DOHH2 (cell line): ENCODE measurements around the gene SPRR4.

Source experiments
- H3F3A ChIP-seq: fragments of 200-600 bp; sonication (generic), shearing (Covaris generic); 2 replicates; pipeline ENCODE4 v1.6.0; 2016; ENCODE audit warnings: antibody characterized with exemption, mild to moderate bottlenecking; ENCODE audit not compliant: control insufficient read depth, insufficient read depth
- H3K27ac ChIP-seq: fragments of 200-600 bp; sonication (generic); 2 replicates; pipeline ENCODE4 v1.5.1; 2014; ENCODE audit warnings: low read depth, mild to moderate bottlenecking, low read length, moderate library complexity
- H3K27me3 ChIP-seq: fragments of 200-600 bp; sonication (generic); 2 replicates; pipeline ENCODE4 v1.6.1; 2014; ENCODE audit warnings: mild to moderate bottlenecking, low read length, mixed read lengths; ENCODE audit not compliant: control insufficient read depth
- H3K36me3 ChIP-seq: fragments of 200-600 bp; sonication (generic); 2 replicates; pipeline ENCODE4 v1.6.1; 2014; ENCODE audit warnings: mild to moderate bottlenecking, low read length, moderate library complexity, mixed read lengths; ENCODE audit not compliant: control insufficient read depth
- H3K4me1 ChIP-seq: fragments of 200-600 bp; sonication (generic); 2 replicates; pipeline ENCODE4 v1.6.1; 2014; ENCODE audit warnings: mild to moderate bottlenecking, low read length, mixed read lengths; ENCODE audit not compliant: control insufficient read depth
- H3K4me2 ChIP-seq: fragments of 200-600 bp; sonication (generic); 2 replicates; pipeline ENCODE4 v1.6.0; 2014; ENCODE audit warnings: mild to moderate bottlenecking, low read length, moderate library complexity
- H3K4me3 ChIP-seq: fragments of 200-600 bp; sonication (generic); 2 replicates; pipeline ENCODE4 v1.5.1; 2014; ENCODE audit warnings: mild to moderate bottlenecking, low read length, mixed read lengths
- H3K79me2 ChIP-seq: fragments of 200-600 bp; sonication (generic); 2 replicates; pipeline ENCODE4 v1.6.1; 2014; ENCODE audit warnings: mild to moderate bottlenecking, low read length, mixed read lengths; ENCODE audit not compliant: control insufficient read depth
- H3K9me2 ChIP-seq: fragments of 200-600 bp; sonication (generic); replicated peaks from 2 replicates; pipeline ENCODE4 v1.6.1; 2014; ENCODE audit warnings: mild to moderate bottlenecking, low read length, mixed read lengths; ENCODE audit not compliant: control insufficient read depth
- H3K9me3 ChIP-seq: fragments of 200-600 bp; sonication (generic); 2 replicates; pipeline ENCODE4 v1.6.1; 2014; ENCODE audit warnings: antibody characterized with exemption, low read length, mixed read lengths; ENCODE audit not compliant: control insufficient read depth, insufficient read depth
- H4K20me1 ChIP-seq: fragments of 200-600 bp; sonication (generic); 2 replicates; pipeline ENCODE4 v1.6.0; 2014; ENCODE audit warnings: low read depth, mild to moderate bottlenecking, antibody characterized with exemption, low read length, moderate library complexity; ENCODE audit not compliant: control insufficient read depth, insufficient read depth
- EZH2phosphoT487 ChIP-seq: fragments of 200-600 bp; sonication (generic); IDR thresholded peaks from 2 replicates; pipeline ENCODE4 v1.6.1; 2017; ENCODE audit warnings: borderline replicate concordance, mild to moderate bottlenecking, antibody characterized with exemption, low read length, moderate library complexity, mixed read lengths
- TF ChIP-seq, protein P1 (sequence below): fragments of 200-600 bp; sonication (generic); IDR thresholded peaks from one replicate; pipeline ENCODE4 v1.5.1; 2014; ENCODE audit warnings: antibody characterized with exemption, mild to moderate bottlenecking, low read depth, low read length; ENCODE audit not compliant: poor library complexity, severe bottlenecking

Gene SPRR4

DNA sequence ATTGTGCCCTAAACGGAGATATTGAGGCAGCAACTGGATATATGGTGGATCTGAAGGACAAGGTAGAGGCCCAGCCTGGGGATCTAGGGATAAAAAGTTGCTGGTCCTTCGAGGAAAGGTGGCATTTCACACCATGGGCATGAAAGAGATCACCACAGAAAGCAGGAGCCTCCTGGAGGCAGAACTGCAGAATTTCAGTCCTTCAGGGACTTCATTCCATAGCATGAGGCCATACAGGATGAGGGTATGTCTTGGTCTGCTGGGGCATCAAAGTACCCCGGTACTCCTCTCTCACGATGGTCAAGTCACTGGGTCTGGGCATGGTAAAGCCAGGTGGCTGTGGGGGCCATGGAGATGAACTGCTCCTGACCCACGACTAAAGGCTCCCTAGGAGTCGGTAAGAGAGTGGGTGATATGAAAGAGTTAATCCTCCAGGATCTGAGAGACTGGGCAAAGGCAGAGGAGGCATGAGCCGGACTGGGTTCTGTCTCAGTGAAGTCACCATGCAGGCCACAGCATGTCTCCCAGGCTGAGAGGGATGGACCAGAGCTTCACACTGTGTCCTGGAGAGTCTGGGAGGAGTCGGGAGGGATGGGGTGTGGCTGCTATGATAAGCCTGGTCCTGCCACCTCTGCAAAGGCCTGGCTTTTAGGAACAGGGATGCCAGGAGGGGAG lies 29.3 kb upstream of the SPRR4 start:
- H3K4me2 ChIP-seq, result no peak overlapping the region
- no peaks in the 10 kb centered on the region for H3K9me3 ChIP-seq
- no peaks in the 10 kb centered on the region for H3K36me3 ChIP-seq
- H3K4me1 ChIP-seq, result no peaks in the 10 kb centered on the region
- no peaks in the 10 kb centered on the region for H3F3A ChIP-seq
- no peaks in the 10 kb centered on the region for H3K79me2 ChIP-seq
- H3K9me2 ChIP-seq, result no peaks in the 10 kb centered on the region
- H3K27me3 ChIP-seq, result no peaks in the 10 kb centered on the region; the same call in 1 of the 2 replicates
- H3K27ac ChIP-seq, result no peak overlapping the region
- H4K20me1 ChIP-seq, result no peaks in the 10 kb centered on the region
- TF ChIP-seq, protein P1, sequence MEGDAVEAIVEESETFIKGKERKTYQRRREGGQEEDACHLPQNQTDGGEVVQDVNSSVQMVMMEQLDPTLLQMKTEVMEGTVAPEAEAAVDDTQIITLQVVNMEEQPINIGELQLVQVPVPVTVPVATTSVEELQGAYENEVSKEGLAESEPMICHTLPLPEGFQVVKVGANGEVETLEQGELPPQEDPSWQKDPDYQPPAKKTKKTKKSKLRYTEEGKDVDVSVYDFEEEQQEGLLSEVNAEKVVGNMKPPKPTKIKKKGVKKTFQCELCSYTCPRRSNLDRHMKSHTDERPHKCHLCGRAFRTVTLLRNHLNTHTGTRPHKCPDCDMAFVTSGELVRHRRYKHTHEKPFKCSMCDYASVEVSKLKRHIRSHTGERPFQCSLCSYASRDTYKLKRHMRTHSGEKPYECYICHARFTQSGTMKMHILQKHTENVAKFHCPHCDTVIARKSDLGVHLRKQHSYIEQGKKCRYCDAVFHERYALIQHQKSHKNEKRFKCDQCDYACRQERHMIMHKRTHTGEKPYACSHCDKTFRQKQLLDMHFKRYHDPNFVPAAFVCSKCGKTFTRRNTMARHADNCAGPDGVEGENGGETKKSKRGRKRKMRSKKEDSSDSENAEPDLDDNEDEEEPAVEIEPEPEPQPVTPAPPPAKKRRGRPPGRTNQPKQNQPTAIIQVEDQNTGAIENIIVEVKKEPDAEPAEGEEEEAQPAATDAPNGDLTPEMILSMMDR, result no peak
- no peak for TF ChIP-seq EZH2phosphoT487
- no peak overlapping the region for H3K4me3 ChIP-seq

DNA sequence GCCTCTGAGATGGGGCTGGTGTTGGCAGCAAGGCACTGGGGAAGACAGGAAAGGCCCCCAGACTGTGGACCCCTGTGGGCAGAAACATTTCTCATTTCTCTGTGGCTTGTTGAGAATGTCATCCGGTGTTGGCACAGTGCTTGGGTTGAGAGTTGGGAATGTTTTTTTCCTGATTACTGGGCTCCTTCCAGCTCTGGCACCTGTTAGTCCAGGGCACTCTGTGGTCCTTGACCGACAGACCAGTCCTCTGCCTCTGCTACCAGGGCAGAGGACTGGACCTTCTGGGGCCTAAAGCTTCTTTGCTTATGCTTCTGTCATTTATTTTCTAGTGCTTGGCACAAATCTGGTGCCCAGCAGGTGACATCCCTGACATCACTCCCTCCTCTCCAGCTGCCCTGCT lies 28.3 kb upstream of the SPRR4 start:
- Histone ChIP-seq H3K79me2 (no peaks in the 10 kb centered on the region), H3F3A (no peaks in the 10 kb centered on the region), H3K36me3 (no peaks in the 10 kb centered on the region), H3K4me3 (no peak overlapping the region), H3K4me1 (no peaks in the 10 kb centered on the region), H3K9me2 (no peaks in the 10 kb centered on the region), H3K4me2 (no peak overlapping the region), H4K20me1 (no peaks in the 10 kb centered on the region), H3K27me3 (no peaks in the 10 kb centered on the region), H3K9me3 (no peaks in the 10 kb centered on the region), H3K27ac (no peak overlapping the region)
- no peak for TF ChIP-seq EZH2phosphoT487
- TF ChIP-seq, protein P1, result no peak

DNA sequence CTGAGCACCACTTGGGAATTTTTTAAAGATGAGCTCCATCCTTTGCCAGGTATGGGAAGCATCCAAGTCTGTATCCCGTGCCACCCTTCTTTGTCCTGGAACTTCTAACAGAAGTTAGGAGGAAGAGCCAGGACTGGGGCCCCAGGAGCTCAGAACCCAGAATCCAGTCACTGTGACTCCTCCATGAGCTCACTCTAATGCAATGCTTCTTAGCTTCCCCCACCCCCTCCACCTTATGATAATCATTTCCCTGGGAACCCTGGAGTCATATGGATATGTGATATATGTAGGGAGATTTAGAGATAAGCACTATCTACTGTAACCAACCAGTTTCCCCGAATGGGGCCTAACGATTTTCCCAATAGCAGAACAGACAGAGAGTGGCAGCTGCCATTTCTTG lies 24.2 kb upstream of the SPRR4 start:
- no peaks in the 10 kb centered on the region for H3K9me2 ChIP-seq
- no peaks in the 10 kb centered on the region for H3K9me3 ChIP-seq
- H3K79me2 ChIP-seq, result no peaks in the 10 kb centered on the region
- no peaks in the 10 kb centered on the region for H3K36me3 ChIP-seq
- H3K4me3 ChIP-seq, result no peak overlapping the region
- no peaks in the 10 kb centered on the region for H3K4me1 ChIP-seq
- H3K27ac ChIP-seq, result no peak overlapping the region
- TF ChIP-seq, protein P1, result no peak
- no peak for TF ChIP-seq EZH2phosphoT487
- H3K27me3 ChIP-seq, result no peaks in the 10 kb centered on the region
- no peaks in the 10 kb centered on the region for H3F3A ChIP-seq
- no peaks in the 10 kb centered on the region for H4K20me1 ChIP-seq
- H3K4me2 ChIP-seq, result no peak overlapping the region
